Uterus (tissue), 4 donors: Measurements from ENCODE around the gene BACH2. TPM values are rescaled to one million over a fixed set of nuclear protein-coding genes. Genes with fewer than 3 reads are reported as not detected.

Experiments used
- DNase-seq, 2 donors: peaks; one replicate each; pipeline ENCODE4 v3.0.0-alpha.2; 2019 to 2020
- H3K27ac ChIP-seq, 2 donors: fragments of 200-600 bp; sonication (generic); 1 replicate in 1 of 2; 2 replicates in 1 of 2; pipeline ENCODE4 v1.5.1; 2016 to 2018
- H3K27me3 ChIP-seq, 2 donors: fragments of 200-600 bp; sonication (generic); one replicate each; pipeline ENCODE4 v1.5.1; 2018 to 2019; ENCODE audit warnings: control low read depth in 1 of 2
- H3K36me3 ChIP-seq, 2 donors: fragments of 200-600 bp; sonication (generic); one replicate each; pipeline ENCODE4 v1.5.1; 2019; ENCODE audit warnings: control low read depth in 1 of 2
- H3K4me1 ChIP-seq, 2 donors: fragments of 200-600 bp; sonication (generic); one replicate each; pipeline ENCODE4 v1.5.1; 2018 to 2019; ENCODE audit warnings: control low read depth in 1 of 2
- H3K4me3 ChIP-seq, 2 donors: fragments of 200-600 bp; sonication (generic); 1 replicate in 1 of 2; 2 replicates in 1 of 2; pipeline ENCODE4 v1.5.1; 2018 to 2019; ENCODE audit warnings: mild to moderate bottlenecking in 1 of 2
- H3K9me3 ChIP-seq, 2 donors: fragments of 200-600 bp; sonication (generic); one replicate each; pipeline ENCODE4 v1.5.1; 2019; ENCODE audit warnings: control low read depth in 1 of 2
- POLR2A ChIP-seq, 2 donors: fragments of 450-650 bp; IDR thresholded peaks; one replicate each; pipeline ENCODE4 v1.6.1; 2016; ENCODE audit warnings: antibody characterized with exemption in 2 of 2, mild to moderate bottlenecking in 1 of 2, moderate library complexity in 1 of 2
- intact Hi-C: fragments of 100-400 bp; cut with DNase I; formaldehyde crosslinking; loops from one replicate; pipeline ENCODE4 v1.15.1; 2023; ENCODE audit warnings: low total_unique reads
- total RNA-seq, 4 donors: library from RNA; depleted of rRNA in 3 of 4; stranded (reverse); fragments of >200 nt in 3 of 4; gene quantifications; one replicate each; pipeline versions ENCODE4 v1.1.0 to v1.2.4, GENCODE V29; 2014 to 2023
- TF ChIP-seq, protein P1 (sequence below), 4 experiments: fragments of 200-600 bp in 2 of 4; fragments of 450-650 bp in 2 of 4; sonication (generic) in 2 of 4; IDR thresholded peaks; one replicate each; pipeline ENCODE4 v1.5.1; 2016 to 2019; ENCODE audit warnings: antibody characterized with exemption in 4 of 4, mild to moderate bottlenecking in 2 of 4, moderate library complexity in 1 of 4
- donor health status: DM: yes; HTN: yes; CAD: no.

BACH2 gene
- total RNA-seq, 4 donors from 2014 or later, result 1.3 to 15.0 (median 9.7) TPM

DNA sequence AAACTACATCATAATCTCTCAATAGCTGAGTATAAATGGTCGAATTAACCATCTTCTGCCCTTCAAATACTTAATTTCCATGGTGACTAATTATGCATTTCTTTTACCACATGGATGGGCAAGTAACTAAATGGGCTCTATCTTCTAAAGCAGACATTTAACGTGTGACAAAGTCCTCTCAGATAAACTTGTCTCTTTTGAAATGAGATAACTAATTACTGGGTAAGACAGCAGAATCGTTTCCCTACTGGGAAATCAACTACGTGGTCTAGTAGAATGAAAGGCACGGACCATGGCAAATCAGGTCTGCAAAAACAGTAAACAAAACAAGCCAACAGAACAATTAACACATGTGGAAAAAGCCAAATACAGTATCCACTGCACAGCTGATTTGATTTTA, 137.7 kb downstream of the BACH2 start:
- Histone ChIP-seq H3K27ac (no peak overlapping the region), H3K9me3 (no peaks in the 10 kb centered on the region), H3K36me3 (no peaks in the 10 kb centered on the region), H3K4me1 (no peaks in the 10 kb centered on the region), H3K27me3 (no peaks in the 10 kb centered on the region), H3K4me3 (no peak overlapping the region)
- TF ChIP-seq POLR2A (IDR thresholded peaks at IDR 0.05), result no peak
- TF ChIP-seq, protein P1, sequence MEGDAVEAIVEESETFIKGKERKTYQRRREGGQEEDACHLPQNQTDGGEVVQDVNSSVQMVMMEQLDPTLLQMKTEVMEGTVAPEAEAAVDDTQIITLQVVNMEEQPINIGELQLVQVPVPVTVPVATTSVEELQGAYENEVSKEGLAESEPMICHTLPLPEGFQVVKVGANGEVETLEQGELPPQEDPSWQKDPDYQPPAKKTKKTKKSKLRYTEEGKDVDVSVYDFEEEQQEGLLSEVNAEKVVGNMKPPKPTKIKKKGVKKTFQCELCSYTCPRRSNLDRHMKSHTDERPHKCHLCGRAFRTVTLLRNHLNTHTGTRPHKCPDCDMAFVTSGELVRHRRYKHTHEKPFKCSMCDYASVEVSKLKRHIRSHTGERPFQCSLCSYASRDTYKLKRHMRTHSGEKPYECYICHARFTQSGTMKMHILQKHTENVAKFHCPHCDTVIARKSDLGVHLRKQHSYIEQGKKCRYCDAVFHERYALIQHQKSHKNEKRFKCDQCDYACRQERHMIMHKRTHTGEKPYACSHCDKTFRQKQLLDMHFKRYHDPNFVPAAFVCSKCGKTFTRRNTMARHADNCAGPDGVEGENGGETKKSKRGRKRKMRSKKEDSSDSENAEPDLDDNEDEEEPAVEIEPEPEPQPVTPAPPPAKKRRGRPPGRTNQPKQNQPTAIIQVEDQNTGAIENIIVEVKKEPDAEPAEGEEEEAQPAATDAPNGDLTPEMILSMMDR (IDR thresholded peaks at IDR 0.05), result no peak
- DNase-seq, result no peak
- intact Hi-C loops, result no loop called here

DNA sequence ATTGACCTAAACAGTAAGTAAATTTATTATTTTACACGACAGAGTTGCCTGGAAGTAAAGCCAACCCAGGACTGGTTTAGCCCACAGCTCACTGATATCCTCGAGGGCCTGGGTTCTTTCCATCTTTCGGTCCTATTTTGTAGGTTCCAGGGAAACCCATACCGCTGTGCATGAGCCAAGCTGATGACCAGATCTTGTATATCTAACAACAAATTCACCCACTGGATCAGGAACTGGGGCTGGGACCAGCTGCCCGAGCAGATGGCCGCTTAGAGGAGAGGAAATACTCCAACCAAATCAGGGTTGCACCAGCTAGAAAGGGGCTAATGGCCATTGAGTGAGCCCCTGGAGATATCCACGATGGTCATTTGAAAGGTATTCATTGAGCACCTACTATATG, 139.2 kb downstream of the BACH2 start:
- no peak for DNase-seq
- H3K9me3 ChIP-seq, result no peaks in the 10 kb centered on the region
- no peak overlapping the region for H3K27ac ChIP-seq
- no peak for TF ChIP-seq POLR2A (IDR thresholded peaks at IDR 0.05)
- TF ChIP-seq, protein P1 (IDR thresholded peaks at IDR 0.05), result no peak
- intact Hi-C loops, result no loop called here
- no peaks in the 10 kb centered on the region for H3K36me3 ChIP-seq
- no peak overlapping the region for H3K4me3 ChIP-seq
- no peaks in the 10 kb centered on the region for H3K4me1 ChIP-seq
- no peaks in the 10 kb centered on the region for H3K27me3 ChIP-seq

DNA sequence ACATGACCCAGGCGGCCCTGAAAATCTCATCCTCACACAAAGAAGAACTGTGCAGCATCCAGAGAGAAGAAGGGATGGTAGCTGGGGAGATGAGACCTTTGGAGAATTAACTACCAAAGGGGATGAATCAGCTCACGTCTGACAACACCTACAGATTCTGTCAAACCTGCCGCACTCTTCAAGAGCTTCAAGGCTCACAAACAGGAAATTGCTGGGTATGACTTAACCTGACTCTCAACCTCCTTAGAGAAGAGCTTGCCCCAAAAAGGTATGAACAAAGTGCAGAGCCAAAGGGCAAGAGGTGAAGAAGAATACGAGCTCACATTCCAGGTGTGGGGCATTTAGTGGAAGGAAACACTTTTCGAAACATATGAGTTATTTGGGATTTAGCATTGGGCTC, 139.8 kb downstream of the BACH2 start:
- Histone ChIP-seq H3K4me3 (no peak overlapping the region), H3K27me3 (no peaks in the 10 kb centered on the region), H3K27ac (no peak overlapping the region), H3K4me1 (no peaks in the 10 kb centered on the region), H3K9me3 (no peaks in the 10 kb centered on the region), H3K36me3 (no peaks in the 10 kb centered on the region)
- TF ChIP-seq POLR2A (IDR thresholded peaks at IDR 0.05), result no peak
- TF ChIP-seq, protein P1 (IDR thresholded peaks at IDR 0.05), result no peak
- DNase-seq, result no peak
- intact Hi-C loops, result no loop called here

DNA sequence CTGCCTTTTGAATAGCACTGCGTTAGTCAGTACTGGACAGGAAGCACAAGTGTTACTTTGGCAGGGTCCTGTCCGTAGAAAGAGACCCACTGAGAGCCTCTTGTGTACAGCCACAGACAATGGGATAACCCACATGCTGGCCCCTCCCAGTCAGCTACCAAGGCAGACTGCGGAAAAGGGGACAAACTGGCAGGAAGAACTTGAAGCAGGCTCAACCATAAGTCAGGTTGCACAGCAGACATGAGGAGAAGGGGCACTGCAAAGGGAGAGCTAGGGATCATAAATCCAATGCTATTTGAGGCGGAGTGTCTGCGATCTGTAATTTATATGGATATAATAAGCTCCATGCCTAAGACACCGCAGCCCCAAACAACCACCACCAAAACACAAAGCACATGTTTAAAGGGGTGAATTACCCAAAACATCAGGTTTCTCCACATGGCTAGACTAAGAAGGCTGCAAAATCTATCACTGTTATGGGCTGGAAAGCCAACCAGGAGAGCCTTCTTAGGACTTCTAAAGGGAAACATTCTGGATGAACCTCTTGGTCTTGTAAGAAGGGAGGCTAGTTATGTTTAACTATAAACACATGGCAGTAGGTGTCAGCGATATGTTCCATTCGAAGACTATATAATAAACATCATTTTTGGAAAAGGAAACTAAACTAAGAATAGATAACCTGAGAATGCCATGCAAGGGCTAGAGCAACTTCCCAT, 141.7 kb downstream of the BACH2 start:
- no peaks in the 10 kb centered on the region for H3K4me1 ChIP-seq
- no peaks in the 10 kb centered on the region for H3K27me3 ChIP-seq
- H3K27ac ChIP-seq, result no peak overlapping the region
- no peaks in the 10 kb centered on the region for H3K36me3 ChIP-seq
- no peak overlapping the region for H3K4me3 ChIP-seq
- DNase-seq, result no peak
- intact Hi-C loops, result no loop called here
- TF ChIP-seq, protein P1 (IDR thresholded peaks at IDR 0.05), result no peak
- no peak for TF ChIP-seq POLR2A (IDR thresholded peaks at IDR 0.05)
- no peaks in the 10 kb centered on the region for H3K9me3 ChIP-seq

DNA sequence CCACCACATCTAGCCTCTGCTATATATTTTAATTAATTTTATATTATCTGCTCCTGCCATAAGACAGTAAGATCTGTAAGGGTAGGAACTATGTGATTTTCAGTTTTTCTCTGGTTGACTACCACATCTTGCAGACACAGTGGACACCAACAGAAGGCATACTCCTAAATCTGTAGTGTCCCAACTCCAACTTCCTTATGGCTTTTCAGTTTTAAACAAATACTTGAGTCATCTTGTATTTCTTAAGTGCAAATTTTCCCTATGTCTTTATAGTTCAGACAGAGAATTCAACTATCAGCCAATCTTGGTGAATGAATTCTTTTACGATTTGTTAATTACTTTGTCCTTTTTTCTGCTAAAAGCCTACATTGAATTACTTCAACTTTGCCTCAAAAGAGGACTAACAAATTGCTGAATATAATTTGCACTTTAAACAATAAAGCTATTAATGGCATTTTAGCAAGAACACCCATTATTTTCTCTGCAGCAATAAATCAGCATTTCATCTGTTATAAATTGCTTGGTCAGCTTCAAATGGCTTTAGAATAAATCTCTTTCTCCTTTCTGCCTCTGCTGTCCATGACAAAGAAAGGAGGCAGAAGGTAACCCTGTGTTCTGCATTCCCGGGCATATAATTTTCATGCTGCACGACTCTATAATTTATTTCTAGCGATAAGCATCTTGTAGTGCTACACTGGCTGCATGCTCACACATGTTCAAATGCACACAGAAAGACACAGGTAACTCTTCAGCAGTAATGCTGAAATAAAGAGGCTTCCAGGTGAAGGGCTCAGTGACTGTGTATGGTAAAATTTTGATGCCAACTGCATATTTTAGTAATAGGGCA, 144.8 kb downstream of the BACH2 start:
- no peaks in the 10 kb centered on the region for H3K9me3 ChIP-seq
- no peaks in the 10 kb centered on the region for H3K36me3 ChIP-seq
- TF ChIP-seq POLR2A (IDR thresholded peaks at IDR 0.05), result no peak
- TF ChIP-seq, protein P1 (IDR thresholded peaks at IDR 0.05), result no peak
- no peak overlapping the region for H3K27ac ChIP-seq
- H3K27me3 ChIP-seq, result no peaks in the 10 kb centered on the region
- H3K4me3 ChIP-seq, result no peak overlapping the region
- no peaks in the 10 kb centered on the region for H3K4me1 ChIP-seq
- no peak for DNase-seq
- intact Hi-C loops, result no loop called here
